RPMI8226 (cell line): Measurements from ENCODE around the gene PDK4.
"Not testable (repeated sequence)": the region's sequence is repeated elsewhere in the genome, so short reads cannot be mapped to it uniquely, and the experiment has no call there.

ENCODE experiments used
- DNase-seq: peaks from one replicate; pipeline ENCODE4 v3.0.0-alpha.2; 2015

Gene PDK4

GRCh38 chr7:95604397-95604796 lies 8.1 kb upstream of the PDK4 start:
- DNase-seq, result not testable (repeated sequence)

GRCh38 chr7:95602421-95602820 lies 6.1 kb upstream of the PDK4 start:
- DNase-seq, result no peak

- no peak for DNase-seq
Measured at GRCh38 chr7:95601316-95601715, 5.0 kb upstream of the PDK4 start.

- no peak for DNase-seq
Measured at GRCh38 chr7:95599069-95599468, 2.8 kb upstream of the PDK4 start.

- no peak for DNase-seq
Measured at GRCh38 chr7:95598511-95598910, 2.2 kb upstream of the PDK4 start.

GRCh38 chr7:95595746-95596197 lies 544 bp downstream of the PDK4 start:
- no peak for DNase-seq

GRCh38 chr7:95594185-95594584 lies 2.1 kb downstream of the PDK4 start:
- peak; percentile 40 for DNase-seq

- DNase-seq, result no peak
Measured at GRCh38 chr7:95593343-95593742, 3.0 kb downstream of the PDK4 start.

GRCh38 chr7:95592570-95592969 lies 3.7 kb downstream of the PDK4 start:
- no peak for DNase-seq

GRCh38 chr7:95590387-95591248 lies 5.7 kb downstream of the PDK4 start:
- DNase-seq, result no peak

- no peak for DNase-seq
Measured at GRCh38 chr7:95589766-95590165, 6.5 kb downstream of the PDK4 start.

- no peak for DNase-seq
Measured at GRCh38 chr7:95589031-95589430, 7.3 kb downstream of the PDK4 start.

- DNase-seq, result no peak
Measured at GRCh38 chr7:95586951-95587301, 9.4 kb downstream of the PDK4 start.

GRCh38 chr7:95585426-95585789 lies 10.9 kb downstream of the PDK4 start:
- DNase-seq, result no peak

- no peak for DNase-seq
Measured at GRCh38 chr7:95584769-95585425, 11.4 kb downstream of the PDK4 start.

- DNase-seq, result no peak
Measured at GRCh38 chr7:95583834-95584621, 12.3 kb downstream of the PDK4 start.

- DNase-seq, result no peak
Measured at GRCh38 chr7:95582578-95583293, 13.6 kb downstream of the PDK4 start.

- no peak for DNase-seq
Measured at GRCh38 chr7:95581467-95581866, 14.8 kb downstream of the PDK4 start.

GRCh38 chr7:95579318-95579717 lies 17.0 kb downstream of the PDK4 start:
- no peak for DNase-seq

- DNase-seq, result peak; percentile 78
Measured at GRCh38 chr7:95578299-95578855, 17.9 kb downstream of the PDK4 start.

GRCh38 chr7:95577137-95577536 lies 19.2 kb downstream of the PDK4 start:
- no peak for DNase-seq

- DNase-seq, result no peak
Measured at GRCh38 chr7:95569720-95570119, 26.6 kb downstream of the PDK4 start.

GRCh38 chr7:95560674-95561073 lies 35.6 kb downstream of the PDK4 start:
- no peak for DNase-seq
